ENCODE results near the gene DLX3. TPM values are rescaled to one million over a fixed set of nuclear protein-coding genes. Genes with fewer than 3 reads are reported as not detected.

The DLX3 gene
- total RNA-seq, 1 donor from 2014 or later: not detected

Other genes starting within 250 kb of the DLX3 start
- gene FAM117A, start 231.1 kb downstream of the DLX3 start, total RNA-seq: 37.4 and 48.9 TPM in 2 replicates
- gene KAT7, start 206.5 kb downstream of the DLX3 start, total RNA-seq: 79.6 and 89.8 TPM in 2 replicates
- gene TAC4, start 147.2 kb downstream of the DLX3 start, total RNA-seq: not detected in 2 replicates
- gene DLX4, start 26.0 kb downstream of the DLX3 start, total RNA-seq: 0.17 TPM in 1 of 2 replicates, not detected in the other
- gene ITGA3, start 60.9 kb upstream of the DLX3 start, total RNA-seq: 23.4 and 23.7 TPM in 2 replicates
- gene PDK2, start 100.1 kb upstream of the DLX3 start, total RNA-seq: 17.9 and 25.6 TPM in 2 replicates
- gene SAMD14, start 134.9 kb upstream of the DLX3 start, total RNA-seq: 2.0 and 2.7 TPM in 2 replicates
- 179 and 183 TPM in 2 replicates for gene PPP1R9B, start 155.5 kb upstream of the DLX3 start, total RNA-seq
- gene SGCA, start 170.8 kb upstream of the DLX3 start, total RNA-seq: 0.54 and 1.0 TPM in 2 replicates
- 0.17 and 0.47 TPM in 2 replicates for gene COL1A1, start 206.4 kb upstream of the DLX3 start, total RNA-seq